Neural progenitor cell (in vitro differentiated cells): ENCODE data around the gene PCSK6. TPM values are rescaled to one million over a fixed set of nuclear protein-coding genes. Genes with fewer than 3 reads are reported as not detected.
A peak's percentile ranks its signal among the peaks of the same experiment; 100 is the strongest.

Experiments
- DNase-seq: peaks from one replicate; pipeline ENCODE4 v3.0.0-alpha.2; 2016; ENCODE audit warnings: low spot score
- H2AFZ ChIP-seq: fragments of 200-600 bp; sonication (generic); replicated peaks from 2 replicates; pipeline ENCODE4 v1.6.1; 2016; ENCODE audit warnings: antibody characterized with exemption
- H3F3A ChIP-seq: fragments of 200-600 bp; sonication (generic); 2 replicates; pipeline ENCODE4 v1.6.1; 2016; ENCODE audit warnings: antibody characterized with exemption, low read depth
- H3K27ac ChIP-seq: fragments of 200-600 bp; sonication (generic); 2 replicates; pipeline ENCODE4 v1.5.1; 2016; ENCODE audit warnings: mild to moderate bottlenecking
- H3K27me3 ChIP-seq: fragments of 200-600 bp; sonication (generic); 2 replicates; pipeline ENCODE4 v1.6.1; 2016; ENCODE audit warnings: mild to moderate bottlenecking, moderate library complexity
- H3K36me3 ChIP-seq: fragments of 200-600 bp; sonication (generic); 2 replicates; pipeline ENCODE4 v1.5.1; 2016
- H3K4me1 ChIP-seq: fragments of 200-600 bp; sonication (generic); 2 replicates; pipeline ENCODE4 v1.6.1; 2016; ENCODE audit warnings: mixed run types
- H3K4me2 ChIP-seq: fragments of 200-600 bp; sonication (generic); 2 replicates; pipeline ENCODE4 v1.6.1; 2016
- H3K4me3 ChIP-seq: fragments of 200-600 bp; sonication (generic); 2 replicates; pipeline ENCODE4 v1.5.1; 2016
- H3K79me2 ChIP-seq: fragments of 200-600 bp; sonication (generic); 2 replicates; pipeline ENCODE4 v1.6.1; 2016; ENCODE audit warnings: low read depth
- H3K9ac ChIP-seq: fragments of 200-600 bp; sonication (generic); 2 replicates; pipeline ENCODE4 v1.6.1; 2016
- H3K9me3 ChIP-seq: fragments of 200-600 bp; sonication (generic); 2 replicates; pipeline ENCODE4 v1.5.1; 2016; ENCODE audit warnings: low read depth
- H4K20me1 ChIP-seq: fragments of 200-600 bp; sonication (generic); 2 replicates; pipeline ENCODE4 v1.6.1; 2016; ENCODE audit warnings: low read depth
- H3K27ac Mint-ChIP-seq: 3 replicates; pipeline ENCODE4 v1.8.0; 2021; ENCODE audit warnings: mixed read lengths
- H3K27me3 Mint-ChIP-seq: 2 replicates; pipeline ENCODE4 v1.8.0; 2022; ENCODE audit warnings: low read depth, mild to moderate bottlenecking, inconsistent platforms, moderate library complexity, mixed read lengths; ENCODE audit not compliant: insufficient read depth
- H3K36me3 Mint-ChIP-seq: 3 replicates; pipeline ENCODE4 v1.8.0; 2021; ENCODE audit warnings: mixed read lengths
- H3K4me1 Mint-ChIP-seq: 3 replicates; pipeline ENCODE4 v1.8.0; 2021; ENCODE audit warnings: mixed read lengths
- H3K4me3 Mint-ChIP-seq: 3 replicates; pipeline ENCODE4 v1.8.0; 2021; ENCODE audit warnings: mild to moderate bottlenecking, moderate library complexity, mixed read lengths
- H3K9me3 Mint-ChIP-seq: 3 replicates; pipeline ENCODE4 v1.8.0; 2020; ENCODE audit warnings: mixed read lengths
- CTCF ChIP-seq: fragments of 200-600 bp; sonication (generic); IDR thresholded peaks from 2 replicates; pipeline ENCODE4 v1.5.1; 2017; ENCODE audit warnings: antibody characterized with exemption, mild to moderate bottlenecking
- EZH2 ChIP-seq: fragments of 200-600 bp; sonication (generic); IDR thresholded peaks from 2 replicates; pipeline ENCODE4 v1.6.1; 2017; ENCODE audit warnings: antibody characterized with exemption, mild to moderate bottlenecking, moderate library complexity
- EZH2phosphoT487 ChIP-seq: fragments of 200-600 bp; sonication (generic); IDR thresholded peaks from 2 replicates; pipeline ENCODE4 v1.6.1; 2017; ENCODE audit warnings: antibody characterized with exemption
- total RNA-seq: library from RNA; depleted of rRNA; stranded (reverse); fragments of >200 nt; gene quantifications from 2 replicates; pipeline ENCODE4 v1.2.3, GENCODE V29; 2015; ENCODE audit warnings: low replicate concordance

The PCSK6 gene
- total RNA-seq, 1 donor from 2014 or later, result 1.9 TPM

- Mint-ChIP-seq H3K36me3 (peaks cover 5% of the 10 kb centered on the region), H3K27me3 (peaks cover 12% of the 10 kb centered on the region), H3K27ac (no peak overlapping the region), H3K4me1 (peaks cover 12% of the 10 kb centered on the region), H3K9me3 (peaks cover 8% of the 10 kb centered on the region), H3K4me3 (no peak overlapping the region)
- no peak for TF ChIP-seq EZH2
- no peak for TF ChIP-seq CTCF
- TF ChIP-seq EZH2phosphoT487, result no peak
- Histone ChIP-seq H3K9ac (no peak overlapping the region), H2AFZ (no peak overlapping the region), H3K27me3 (peaks cover 10% of the 10 kb centered on the region), H3K4me1 (peaks cover 42% of the 10 kb centered on the region), H3K79me2 (no peaks in the 10 kb centered on the region), H3K36me3 (peaks cover under 1% of the 10 kb centered on the region), H3F3A (peaks cover 12% of the 10 kb centered on the region), H4K20me1 (no peaks in the 10 kb centered on the region), H3K9me3 (no peaks in the 10 kb centered on the region), H3K4me3 (no peak overlapping the region), H3K4me2 (peak overlapping the region; percentile 21), H3K27ac (peak overlapping the region; percentile 64)
- DNase-seq, result peak; percentile 60
These were observed 119.8 kb downstream of the PCSK6 start for GRCh38 chr15:101369676-101370075.

DNA sequence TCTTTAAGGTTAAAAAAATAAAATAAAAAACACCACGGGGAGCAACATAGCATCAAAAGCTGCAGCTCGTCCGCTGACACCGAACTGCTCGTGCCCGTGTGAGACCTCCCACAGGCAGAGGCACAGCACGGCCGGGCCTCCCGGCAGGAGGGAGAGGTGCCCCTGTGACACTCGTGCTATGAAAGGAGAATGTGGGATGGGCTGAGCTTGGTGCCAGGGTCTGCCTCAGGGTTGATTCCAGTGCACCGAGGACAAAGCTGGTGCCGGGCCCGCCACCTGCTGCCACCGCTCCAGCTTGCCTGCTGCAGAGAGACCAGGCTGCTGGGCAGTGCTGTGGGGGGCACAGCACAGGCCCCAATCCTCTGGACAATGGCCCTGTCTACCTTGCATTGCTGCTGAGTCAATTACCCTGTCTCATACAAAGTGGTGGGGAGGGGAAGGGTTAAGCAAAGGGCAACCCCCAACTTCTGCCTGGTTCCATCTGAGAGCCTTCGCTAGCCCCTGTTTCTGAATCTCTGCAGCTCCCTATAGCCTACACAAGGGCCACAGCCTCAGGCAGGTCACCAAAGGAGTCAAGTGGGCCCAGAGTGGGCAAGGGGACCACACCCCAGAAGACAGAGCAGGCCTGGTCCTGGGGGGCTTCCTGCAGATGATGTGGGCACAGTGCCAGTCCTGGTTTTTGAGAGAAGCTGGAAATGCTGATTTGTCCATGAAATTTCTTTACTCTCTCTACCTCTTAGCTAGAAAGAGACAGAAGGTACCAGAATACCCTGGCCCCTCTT, 120.5 kb downstream of the PCSK6 start:
- H3K27me3 Mint-ChIP-seq, result peaks cover 15% of the 10 kb centered on the region
- H3K9me3 ChIP-seq, result no peaks in the 10 kb centered on the region
- no peak overlapping the region for H3K27ac ChIP-seq
- H3K4me1 Mint-ChIP-seq, result peaks cover 12% of the 10 kb centered on the region
- H3K27ac Mint-ChIP-seq, result no peak overlapping the region
- H3K4me3 ChIP-seq, result no peak overlapping the region
- H4K20me1 ChIP-seq, result no peaks in the 10 kb centered on the region
- peaks cover 10% of the 10 kb centered on the region for H3K27me3 ChIP-seq
- H2AFZ ChIP-seq, result no peak overlapping the region
- TF ChIP-seq CTCF (no peak), EZH2phosphoT487 (no peak), EZH2 (no peak)
- no peaks in the 10 kb centered on the region for H3K79me2 ChIP-seq
- peak overlapping the region; percentile 21 for H3K4me2 ChIP-seq
- H3K36me3 Mint-ChIP-seq, result peaks cover 6% of the 10 kb centered on the region
- H3K4me1 ChIP-seq, result peaks cover 42% of the 10 kb centered on the region
- H3K4me3 Mint-ChIP-seq, result no peak overlapping the region
- DNase-seq, result no peak
- peaks cover 5% of the 10 kb centered on the region for H3K36me3 ChIP-seq
- peaks cover 12% of the 10 kb centered on the region for H3F3A ChIP-seq
- peaks cover 12% of the 10 kb centered on the region for H3K9me3 Mint-ChIP-seq
- no peak overlapping the region for H3K9ac ChIP-seq

GRCh38 chr15:101368086-101368780, 121.3 kb downstream of the PCSK6 start:
- Histone ChIP-seq H3K27me3 (peaks cover 8% of the 10 kb centered on the region), H3K4me1 (peaks cover 42% of the 10 kb centered on the region), H3K9ac (no peak overlapping the region), H3K4me3 (no peak overlapping the region), H3K4me2 (no peak overlapping the region), H4K20me1 (no peaks in the 10 kb centered on the region), H3F3A (peaks cover 12% of the 10 kb centered on the region), H2AFZ (no peak overlapping the region), H3K79me2 (no peaks in the 10 kb centered on the region), H3K9me3 (no peaks in the 10 kb centered on the region), H3K27ac (no peak overlapping the region), H3K36me3 (peaks cover 5% of the 10 kb centered on the region)
- no peak for DNase-seq
- Mint-ChIP-seq H3K27me3 (peaks cover 15% of the 10 kb centered on the region), H3K9me3 (peaks cover 14% of the 10 kb centered on the region), H3K27ac (peak overlapping the region; percentile 82), H3K4me1 (peaks cover 12% of the 10 kb centered on the region), H3K36me3 (peaks cover 6% of the 10 kb centered on the region), H3K4me3 (no peak overlapping the region)
- TF ChIP-seq CTCF (no peak), EZH2phosphoT487 (no peak), EZH2 (no peak)
